GM23338 (cell line): ENCODE data around the gene ETV6. TPM values are rescaled to one million over a fixed set of nuclear protein-coding genes. Genes with fewer than 3 reads are reported as not detected.

Experiments used
- ATAC-seq: fragments of 200-7000 bp; cut with Tn5 transposase; 3 replicates; pipeline ENCODE4 v1.9.1; 2020
- DNase-seq: peaks from one replicate; pipeline ENCODE4 v3.0.0-alpha.2; 2015; ENCODE audit warnings: low spot score
- H2AFZ ChIP-seq: fragments of 200-600 bp; sonication (generic); 2 replicates; pipeline ENCODE4 v1.8.0; 2016; ENCODE audit warnings: antibody characterized with exemption, mild to moderate bottlenecking, moderate library complexity
- H3F3A ChIP-seq: fragments of 200-600 bp; sonication (generic); replicated peaks from 2 replicates; pipeline ENCODE4 v1.8.0; 2017; ENCODE audit warnings: antibody characterized with exemption, mixed run types, low read depth
- H3K27ac ChIP-seq: fragments of 200-600 bp; sonication (generic); 2 replicates; pipeline ENCODE4 v1.6.1; 2016; ENCODE audit warnings: low read depth
- H3K27me3 ChIP-seq: fragments of 200-600 bp; sonication (generic); 2 replicates; pipeline ENCODE4 v1.8.0; 2016; ENCODE audit warnings: mild to moderate bottlenecking, mixed run types, moderate library complexity; ENCODE audit not compliant: insufficient read depth
- H3K36me3 ChIP-seq: fragments of 200-600 bp; sonication (generic); 2 replicates; pipeline ENCODE4 v1.8.0; 2016; ENCODE audit warnings: mild to moderate bottlenecking; ENCODE audit not compliant: insufficient read depth
- H3K4me1 ChIP-seq: fragments of 200-600 bp; sonication (generic); 2 replicates; pipeline ENCODE4 v1.8.0; 2016; ENCODE audit warnings: mild to moderate bottlenecking, moderate library complexity; ENCODE audit not compliant: insufficient read depth
- H3K4me2 ChIP-seq: fragments of 200-600 bp; sonication (generic); 2 replicates; pipeline ENCODE4 v1.7.1; 2017; ENCODE audit warnings: mixed run types
- H3K4me3 ChIP-seq: fragments of 200-600 bp; sonication (generic); 2 replicates; pipeline ENCODE4 v1.6.1; 2016; ENCODE audit warnings: mixed run types
- H3K79me2 ChIP-seq: fragments of 200-600 bp; sonication (generic); replicated peaks from 2 replicates; pipeline ENCODE4 v1.8.0; 2017; ENCODE audit warnings: mild to moderate bottlenecking; ENCODE audit not compliant: insufficient read depth
- H3K9me2 ChIP-seq: fragments of 200-600 bp; sonication (generic); 2 replicates; pipeline ENCODE4 v1.8.0; 2017; ENCODE audit not compliant: insufficient read depth
- H4K20me1 ChIP-seq: fragments of 200-600 bp; sonication (generic); replicated peaks from 2 replicates; pipeline ENCODE4 v1.8.0; 2017; ENCODE audit warnings: mild to moderate bottlenecking; ENCODE audit not compliant: insufficient read depth
- H3K27ac Mint-ChIP-seq: 2 replicates; pipeline ENCODE4 v1.8.0; 2020; ENCODE audit warnings: inconsistent platforms, mild to moderate bottlenecking, moderate library complexity, mixed read lengths
- H3K27me3 Mint-ChIP-seq: 3 replicates; pipeline ENCODE4 v1.8.0; 2022; ENCODE audit warnings: low read depth, mild to moderate bottlenecking, moderate library complexity, mixed read lengths, inconsistent platforms; ENCODE audit not compliant: insufficient read depth, poor library complexity
- H3K36me3 Mint-ChIP-seq: 3 replicates; pipeline ENCODE4 v1.8.0; 2021; ENCODE audit warnings: low read depth, mild to moderate bottlenecking, inconsistent platforms, moderate library complexity, mixed read lengths
- H3K4me1 Mint-ChIP-seq: 3 replicates; pipeline ENCODE4 v1.8.0; 2020; ENCODE audit warnings: mild to moderate bottlenecking, inconsistent platforms, mixed read lengths
- H3K4me3 Mint-ChIP-seq: 3 replicates; pipeline ENCODE4 v1.8.0; 2021; ENCODE audit warnings: moderate library complexity, mild to moderate bottlenecking, inconsistent platforms, mixed read lengths
- H3K9me3 Mint-ChIP-seq: 3 replicates; pipeline ENCODE4 v1.8.0; 2020; ENCODE audit warnings: moderate library complexity, mild to moderate bottlenecking, inconsistent platforms, mixed read lengths
- CREB1 ChIP-seq: fragments of 250-450 bp; sonication (Bioruptor Pico); IDR thresholded peaks from 2 replicates; pipeline ENCODE4 v1.5.0; 2020; ENCODE audit warnings: low read depth, mild to moderate bottlenecking, moderate library complexity
- CTCF ChIP-seq, 2 experiments: fragments of 200-600 bp in 1 of 2; sonication (generic) in 1 of 2; conservative IDR thresholded peaks; 2 replicates each; pipeline versions ENCODE4 v1.5.1 to v1.6.1; 2016 to 2017; ENCODE audit warnings: antibody characterized with exemption in 2 of 2, low read depth in 2 of 2, mild to moderate bottlenecking in 2 of 2, moderate library complexity in 1 of 2
- ETS1 ChIP-seq: IDR thresholded peaks from 2 replicates; pipeline ENCODE4 v1.6.1; 2016; ENCODE audit warnings: antibody characterized with exemption
- EZH2 ChIP-seq: fragments of 200-600 bp; sonication (generic); IDR thresholded peaks from one replicate; pipeline ENCODE4 v1.8.0; 2017; ENCODE audit warnings: antibody characterized with exemption, mild to moderate bottlenecking, low read depth; ENCODE audit not compliant: unreplicated experiment
- EZH2phosphoT487 ChIP-seq: fragments of 200-600 bp; sonication (generic); IDR thresholded peaks from one replicate; pipeline ENCODE4 v1.8.1; 2018; ENCODE audit warnings: antibody characterized with exemption; ENCODE audit not compliant: unreplicated experiment
- JUNB ChIP-seq: IDR thresholded peaks from one replicate; pipeline ENCODE4 v1.6.1; 2016; ENCODE audit warnings: antibody characterized with exemption; ENCODE audit not compliant: unreplicated experiment
- NANOG ChIP-seq: IDR thresholded peaks from 2 replicates; pipeline ENCODE4 v1.6.1; 2016; ENCODE audit warnings: antibody characterized with exemption, borderline replicate concordance
- POLR2AphosphoS5 ChIP-seq: IDR thresholded peaks from 2 replicates; pipeline ENCODE4 v1.6.1; 2016; ENCODE audit warnings: antibody characterized with exemption, low read depth
- REST ChIP-seq: IDR thresholded peaks from one replicate; pipeline ENCODE4 v1.6.1; 2018; ENCODE audit warnings: antibody characterized with exemption; ENCODE audit not compliant: unreplicated experiment
- STAT1 ChIP-seq: IDR thresholded peaks from one replicate; pipeline ENCODE4 v1.6.1; 2016; ENCODE audit warnings: antibody characterized with exemption; ENCODE audit not compliant: unreplicated experiment
- ZNF114 ChIP-seq: fragments of 250-450 bp; sonication (Bioruptor Pico); IDR thresholded peaks from 2 replicates; pipeline ENCODE4 v1.5.0; 2020; ENCODE audit warnings: mild to moderate bottlenecking, moderate library complexity
- ZNF331 ChIP-seq: fragments of 250-450 bp; sonication (Bioruptor Pico); IDR thresholded peaks from 2 replicates; pipeline ENCODE4 v1.5.0; 2020; ENCODE audit warnings: low read depth, mild to moderate bottlenecking, moderate library complexity
- ZNF462 ChIP-seq: fragments of 250-450 bp; sonication (Bioruptor Pico); IDR thresholded peaks from 2 replicates; pipeline ENCODE4 v1.5.0; 2020; ENCODE audit warnings: mild to moderate bottlenecking, moderate library complexity
- polyA plus RNA-seq: library from polyadenylated mRNA; unstranded; fragments of >200 nt; fragmentation: Nextera tagmentation; extraction: Ambion mirVana; gene quantifications from 2 replicates; pipeline ENCODE4 v1.2.1, GENCODE V29; 2016
- total RNA-seq: library from RNA; depleted of rRNA; stranded (reverse); fragments of >200 nt; shearing (Covaris generic); gene quantifications from 2 replicates; pipeline ENCODE4 v1.2.3, GENCODE V29; 2014

Gene ETV6
- total and polyA plus RNA-seq, 2 experiments from 2014 or later = 7.5 to 15.1 TPM

- no peak for TF ChIP-seq ETS1
- TF ChIP-seq ZNF114 (CRISPR knock-in tag) = no peak
- no peak for TF ChIP-seq POLR2AphosphoS5
- no peak for TF ChIP-seq CTCF (conservative IDR thresholded peaks at IDR 0.05; ENCODE audit: low read depth in 2 of 2)
- no peak for TF ChIP-seq CREB1
- TF ChIP-seq JUNB = no peak
- TF ChIP-seq EZH2 = no peak
- TF ChIP-seq ZNF331 (CRISPR knock-in tag) = no peak
- no peak for TF ChIP-seq NANOG
- no peak for TF ChIP-seq STAT1
- no peak for TF ChIP-seq REST
- no peak for TF ChIP-seq EZH2phosphoT487
- no peak for TF ChIP-seq ZNF462 (CRISPR knock-in tag)
- Histone ChIP-seq H3K4me2 (no peak overlapping the region), H3K27ac (no peak overlapping the region), H3K4me1 (no peaks in the 10 kb centered on the region), H4K20me1 (no peaks in the 10 kb centered on the region; the same call in 1 of the 2 replicates), H3K36me3 (no peaks in the 10 kb centered on the region; the same call in 1 of the 2 replicates), H2AFZ (no peak overlapping the region), H3F3A (no peaks in the 10 kb centered on the region), H3K27me3 (no peaks in the 10 kb centered on the region), H3K79me2 (no peaks in the 10 kb centered on the region), H3K9me2 (no peaks in the 10 kb centered on the region), H3K4me3 (no peak overlapping the region)
- Mint-ChIP-seq H3K36me3 (peaks cover 16% of the 10 kb centered on the region), H3K4me1 (peaks cover 5% of the 10 kb centered on the region; the same call in 2 of the 3 replicates), H3K9me3 (no peaks in the 10 kb centered on the region), H3K27ac (no peak overlapping the region; the same call in 1 of the 2 replicates), H3K4me3 (no peak overlapping the region), H3K27me3 (peaks cover 3% of the 10 kb centered on the region)
- ATAC-seq (no peak), DNase-seq (no peak)
Observed at GRCh38 chr12:11840366-11840765, 190.9 kb downstream of the ETV6 start.
